ENCODE data around the gene ZMAT5.
A peak's percentile ranks its signal among the peaks of the same experiment; 100 is the strongest.

ZMAT5 gene

DNA sequence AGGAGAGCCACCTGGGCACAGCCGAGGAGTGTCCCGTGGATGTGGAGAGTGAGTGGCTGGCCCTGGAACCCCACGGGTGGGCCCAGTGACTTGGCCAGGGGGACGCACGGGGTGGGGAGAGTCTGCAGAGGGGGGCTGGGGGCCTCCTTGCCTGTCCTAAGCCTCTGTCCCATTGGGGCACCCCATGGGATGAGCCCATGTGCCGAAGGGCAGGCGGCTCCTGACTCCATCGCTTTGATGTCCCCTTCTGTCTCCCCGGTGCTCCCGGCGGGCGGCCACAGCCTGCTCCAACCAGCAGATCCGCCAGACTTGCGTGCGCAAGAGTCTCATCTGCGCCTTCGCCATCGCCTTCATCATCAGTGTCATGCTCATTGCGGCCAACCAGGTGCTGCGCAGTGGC, 37.6 kb downstream of the ZMAT5 start:
- DNase-seq (ENCODE audit: low read depth), result no peak

DNA sequence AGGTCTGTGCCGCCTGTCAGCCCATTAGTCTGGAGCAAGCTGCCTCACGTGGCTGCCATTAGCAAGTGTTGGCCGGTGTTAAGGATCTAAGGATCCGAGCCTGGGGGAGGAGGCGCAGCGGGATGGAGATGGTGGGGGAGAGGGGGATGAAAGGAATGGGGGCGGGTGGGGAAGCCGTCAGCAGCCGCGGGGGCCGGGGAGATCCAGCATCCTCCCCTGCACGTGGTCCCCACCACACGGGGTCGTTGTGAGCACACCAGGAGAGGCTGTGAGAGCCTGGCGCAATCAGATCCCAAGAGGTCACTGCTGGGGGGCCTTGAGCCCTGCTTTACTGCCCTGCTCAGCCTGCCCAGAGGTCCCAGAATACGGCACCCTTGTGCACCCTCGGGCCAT, 39.7 kb downstream of the ZMAT5 start:
- no peak for DNase-seq (ENCODE audit: low read depth)

GRCh38 chr22:29726512-29727130, 40.2 kb downstream of the ZMAT5 start:
- DNase-seq (ENCODE audit: low read depth), result no peak

GRCh38 chr22:29726106-29726505, 40.7 kb downstream of the ZMAT5 start:
- DNase-seq (ENCODE audit: low read depth), result no peak

DNA sequence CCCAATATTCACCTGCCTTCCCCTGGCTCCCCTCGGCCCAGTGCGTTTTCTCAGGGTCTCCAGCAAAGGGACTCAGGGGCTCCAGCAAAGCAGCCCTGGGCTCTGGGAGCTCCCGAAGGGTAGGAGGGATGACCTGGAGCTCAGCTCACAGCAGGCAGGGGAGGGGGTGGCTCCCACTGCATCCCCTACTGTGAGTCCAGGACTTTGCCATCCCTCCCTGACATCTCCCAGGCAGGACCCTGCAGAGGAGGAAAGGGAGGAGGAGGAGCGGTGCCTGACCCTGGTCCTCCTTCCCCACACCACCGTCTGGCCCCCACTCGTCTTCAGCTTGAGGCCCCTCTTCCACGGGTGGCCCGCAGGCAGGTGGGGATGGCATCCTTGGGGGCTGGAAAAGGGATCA, 42.0 kb downstream of the ZMAT5 start:
- no peak for DNase-seq (ENCODE audit: low read depth)

- no peak for DNase-seq (ENCODE audit: low read depth)
Observed at GRCh38 chr22:29723766-29724165, 43.0 kb downstream of the ZMAT5 start.

DNA sequence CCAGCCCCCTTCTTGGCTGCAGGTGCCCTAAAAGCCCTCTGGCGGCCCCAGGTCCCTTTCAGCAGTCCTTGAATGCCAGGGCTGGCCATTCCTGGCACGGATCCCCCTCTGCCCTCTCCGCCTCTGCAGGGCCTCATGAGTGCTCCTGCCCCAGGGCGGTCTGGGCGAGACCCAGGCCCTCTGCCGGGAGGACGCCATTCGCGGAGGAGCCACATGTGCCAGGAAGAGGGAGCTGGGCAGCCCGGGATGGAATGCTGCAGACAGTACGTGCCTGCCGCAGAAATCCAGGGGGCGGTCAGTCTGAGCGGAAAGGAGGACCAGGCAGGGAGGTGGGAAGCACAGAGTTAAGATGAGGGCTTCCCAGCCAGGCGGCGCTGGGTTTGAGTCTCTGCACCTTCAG, 44.2 kb downstream of the ZMAT5 start:
- no peak for DNase-seq (ENCODE audit: low read depth)

DNA sequence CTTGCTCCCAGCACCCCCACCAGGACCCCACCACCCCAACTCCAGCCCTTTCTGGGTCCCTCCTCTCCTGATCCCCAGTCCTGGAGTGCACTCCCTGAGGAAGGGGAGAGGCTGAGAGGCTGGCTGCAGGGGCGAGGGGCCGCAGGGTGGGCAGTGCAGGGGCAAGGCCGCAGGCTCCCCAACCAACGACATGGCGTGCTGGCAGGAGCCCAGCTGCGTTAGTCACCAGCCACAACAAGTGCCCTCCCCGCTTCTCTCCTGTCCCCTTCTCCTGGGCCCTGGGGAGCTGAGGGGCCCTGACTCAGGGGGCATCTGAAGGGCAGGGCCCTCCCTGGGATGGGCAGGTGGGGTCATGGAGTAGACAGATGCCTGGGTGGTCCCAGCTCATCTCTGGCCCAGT, 44.7 kb downstream of the ZMAT5 start:
- DNase-seq (ENCODE audit: low read depth), result no peak

DNA sequence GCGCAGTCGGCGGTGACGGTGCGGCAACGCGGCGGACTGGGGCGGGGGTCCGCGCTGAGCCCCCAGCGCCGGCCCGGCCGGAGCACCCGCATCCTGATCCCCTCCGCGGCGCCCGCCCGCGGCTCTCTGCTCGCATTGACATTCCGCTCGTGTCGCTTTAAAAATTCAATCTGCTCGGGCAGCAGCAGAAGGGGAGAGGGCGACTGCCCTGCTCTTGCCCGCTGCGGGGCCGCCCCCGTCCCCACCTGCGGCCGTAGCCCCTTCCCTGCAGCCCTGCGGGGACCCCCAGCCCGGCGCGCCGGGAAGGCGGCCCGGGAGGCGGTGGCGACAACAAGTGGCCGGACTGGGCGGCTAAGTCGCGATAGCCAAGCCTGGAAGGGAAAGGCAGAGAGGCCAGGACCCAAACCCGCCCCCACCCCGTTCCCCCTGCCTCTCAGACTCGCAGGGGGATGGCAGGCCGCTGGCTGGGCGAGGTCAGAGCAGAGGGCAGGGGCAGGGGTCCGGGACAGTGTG, 45.9 kb downstream of the ZMAT5 start:
- no peak for DNase-seq (ENCODE audit: low read depth)

GRCh38 chr22:29719899-29720645, 46.7 kb downstream of the ZMAT5 start, which contains the start of gene CABP7:
Gene CABP7, plus strand, starts transcription at chr22:29720003. Its CDS starts 422 bp downstream, at chr22:29720425.
- DNase-seq (ENCODE audit: low read depth), result no peak

- no peak for DNase-seq (ENCODE audit: low read depth)
Observed at GRCh38 chr22:29718949-29719898, 47.6 kb downstream of the ZMAT5 start.

DNA sequence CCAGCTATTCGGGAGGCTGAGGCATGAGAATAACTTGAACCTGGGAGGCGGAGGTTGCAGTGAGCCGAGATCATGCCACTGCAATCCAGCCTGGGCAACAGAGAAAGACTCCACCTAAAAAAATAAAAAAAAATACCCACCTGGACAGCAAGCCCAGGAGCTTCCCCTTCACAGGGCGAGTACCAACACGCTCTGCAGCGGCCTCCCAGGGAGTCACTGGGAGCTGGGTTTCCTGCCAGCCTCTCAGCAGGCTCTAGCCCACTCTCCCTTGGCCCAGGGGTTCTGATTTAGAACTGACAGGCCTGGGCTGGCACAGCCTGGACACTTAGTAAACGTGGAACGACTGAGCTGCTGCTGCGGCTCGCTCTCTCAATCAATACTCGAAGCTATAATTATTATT, 49.0 kb downstream of the ZMAT5 start:
- DNase-seq (ENCODE audit: low read depth), result no peak

DNA sequence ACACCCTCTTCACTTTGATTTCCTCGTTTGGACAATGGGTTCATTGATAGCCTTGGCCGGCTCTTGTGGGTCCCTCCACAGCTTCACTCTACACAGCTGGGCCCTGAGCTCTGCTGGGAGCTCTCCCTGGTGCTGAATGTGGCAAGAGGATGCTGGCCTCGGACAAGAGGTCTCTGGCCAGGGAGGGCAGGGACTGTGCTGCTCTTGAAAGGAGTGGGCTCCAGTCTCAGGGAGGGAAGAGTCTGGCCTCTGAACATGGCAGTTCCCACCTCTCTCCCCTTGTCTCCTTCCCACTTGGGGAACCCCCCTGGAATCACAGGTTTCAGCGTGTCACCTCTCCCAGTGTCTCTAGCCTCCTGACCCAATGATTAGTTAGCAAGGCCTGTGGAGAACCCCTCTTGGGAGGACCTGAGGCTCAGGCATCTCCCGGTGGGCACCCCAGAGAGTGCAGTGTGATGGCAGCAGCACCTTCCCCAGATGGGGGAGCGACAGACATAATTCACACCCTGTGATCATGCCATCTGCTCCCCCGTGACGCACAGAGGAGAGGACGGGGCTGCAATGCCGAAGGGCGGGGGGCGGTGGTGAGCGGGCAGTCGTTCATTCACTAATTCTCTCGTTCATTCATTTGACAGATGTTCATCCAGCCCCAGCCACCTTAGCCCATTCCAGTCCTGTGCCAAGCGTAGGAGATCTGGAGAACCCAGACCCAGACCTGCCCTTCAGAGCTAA, 49.8 kb downstream of the ZMAT5 start:
- DNase-seq (ENCODE audit: low read depth), result peak; percentile 66

DNA sequence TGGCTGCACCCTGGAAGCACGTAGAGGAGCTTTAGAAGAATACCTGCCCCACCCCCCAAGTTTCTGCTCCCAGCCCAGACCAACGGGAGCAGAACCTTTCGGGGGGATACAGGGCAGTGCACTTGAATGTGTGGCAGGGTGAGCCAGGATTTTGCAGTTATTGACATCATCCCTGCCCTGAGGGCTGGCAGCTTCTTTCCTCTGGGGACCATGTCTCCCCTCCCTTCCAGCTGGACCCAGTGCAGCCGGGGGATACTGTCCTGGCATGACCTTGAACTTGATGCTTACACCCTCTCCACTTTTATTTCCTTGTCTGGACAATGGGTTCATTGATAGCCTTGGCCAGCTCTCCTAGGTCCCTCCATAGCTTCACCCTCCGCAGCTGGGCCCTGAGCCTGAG, 51.1 kb downstream of the ZMAT5 start:
- no peak for DNase-seq (ENCODE audit: low read depth)

DNA sequence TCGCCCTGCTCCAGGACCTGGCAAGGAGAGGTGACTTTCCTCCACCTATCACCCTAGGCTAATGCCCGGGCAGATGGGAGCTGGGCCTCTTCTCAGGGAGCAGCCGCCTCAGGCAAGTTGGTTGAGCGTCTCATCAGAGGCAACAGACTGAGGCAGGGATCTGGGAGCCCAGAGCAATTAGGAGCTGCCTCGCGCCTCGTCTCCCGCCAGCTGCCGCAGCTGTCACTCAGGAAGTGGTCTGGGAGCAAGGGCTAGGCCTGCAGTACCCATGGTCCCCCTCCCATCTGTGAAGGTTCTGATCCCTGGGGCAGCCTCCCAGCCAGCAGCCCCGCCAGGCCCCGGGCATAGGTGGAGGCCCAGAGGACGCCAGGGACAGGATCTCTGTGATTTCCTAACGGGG, 51.6 kb downstream of the ZMAT5 start:
- DNase-seq (ENCODE audit: low read depth), result no peak

- no peak for DNase-seq (ENCODE audit: low read depth)
Observed at GRCh38 chr22:29713156-29713727, 53.6 kb downstream of the ZMAT5 start.

- no peak for DNase-seq (ENCODE audit: low read depth)
Observed at GRCh38 chr22:29712119-29712518, 54.7 kb downstream of the ZMAT5 start.

GRCh38 chr22:29710922-29711593, 55.7 kb downstream of the ZMAT5 start:
- no peak for DNase-seq (ENCODE audit: low read depth)

DNA sequence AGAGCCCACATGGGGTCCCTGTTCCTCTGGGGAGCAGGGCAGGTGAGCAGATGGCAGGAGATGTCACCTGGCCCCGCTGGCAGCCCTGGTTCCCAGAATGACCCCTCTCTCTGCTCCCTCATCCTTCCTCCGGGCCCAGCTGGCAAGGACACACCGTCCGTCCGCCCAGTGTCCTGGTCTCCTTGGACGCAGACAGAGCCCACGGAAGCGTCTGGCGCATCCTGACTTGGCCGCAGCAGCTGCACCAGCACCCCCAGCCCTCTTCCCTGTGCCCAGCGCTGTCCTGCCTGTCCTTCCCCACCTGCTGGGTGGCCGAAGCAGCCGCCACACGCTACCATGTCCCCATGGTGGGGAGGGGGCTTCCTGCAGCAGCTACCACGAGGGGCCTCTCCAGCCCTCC, 56.6 kb downstream of the ZMAT5 start:
- no peak for DNase-seq (ENCODE audit: low read depth)

DNA sequence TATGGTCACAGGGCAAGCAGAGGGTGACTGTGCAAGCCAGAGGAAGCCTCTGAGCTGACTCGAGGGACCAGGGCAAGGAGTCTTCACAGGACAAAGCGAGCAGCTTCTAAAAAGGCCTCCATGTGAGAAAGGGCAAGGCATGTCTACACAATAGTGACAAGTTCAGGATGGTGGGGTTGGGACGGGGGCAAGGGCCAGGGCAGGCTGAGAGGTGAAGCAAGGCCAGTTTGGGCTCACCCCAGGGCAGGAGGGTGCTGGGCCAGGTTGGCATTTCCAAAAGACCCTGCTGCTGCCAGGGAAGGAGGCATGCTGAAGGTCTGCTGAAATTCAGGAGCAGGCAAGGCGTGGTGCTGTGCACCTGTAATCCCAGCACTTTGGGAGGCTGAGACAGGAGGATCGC, 59.3 kb downstream of the ZMAT5 start:
- DNase-seq (ENCODE audit: low read depth), result no peak

DNA sequence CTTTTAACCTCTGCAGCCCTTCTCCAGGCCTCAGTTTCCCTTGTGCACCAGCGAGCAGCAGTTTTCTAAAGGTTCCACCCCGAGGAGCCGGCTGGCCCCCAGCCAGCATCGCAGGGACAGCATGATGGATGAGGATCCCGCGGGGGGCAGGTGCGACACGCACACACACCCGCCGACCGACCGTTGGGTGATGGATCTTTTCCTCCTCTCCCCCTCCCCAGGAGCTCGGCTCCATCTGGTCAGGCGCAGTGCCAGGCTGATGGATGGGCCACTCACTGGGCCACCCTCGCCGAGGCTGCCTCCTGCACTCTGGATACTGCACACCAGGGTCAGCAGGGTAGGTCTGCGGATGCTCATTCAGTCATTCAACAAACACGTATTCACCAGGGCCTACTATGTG, 59.8 kb downstream of the ZMAT5 start:
- DNase-seq (ENCODE audit: low read depth), result no peak

Measured in CMK (cell line).